Activated B cell treated with CpG ODN at 0.5 μM for 24 hours (primary cell): ENCODE measurements around the gene TAS2R40. TPM values are rescaled to one million over a fixed set of nuclear protein-coding genes. Genes with fewer than 3 reads are reported as not detected.

ENCODE experiments used
- ATAC-seq: fragments of 200-7000 bp; cut with Tn5 transposase; one replicate; pipeline ENCODE4 v1.10.0; 2021; ENCODE audit warnings: low read depth, mild to moderate bottlenecking, moderate library complexity
- CTCF ChIA-PET: fragments of 350-600 bp; sonication (Branson Sonifier 250); formaldehyde crosslinking; loops from one replicate; lab custom pipeline; 2021; ENCODE audit warnings: antibody characterized with exemption; lab: Charles Lee
- POLR2A ChIA-PET: fragments of 350-600 bp; sonication (Branson Sonifier 250); formaldehyde crosslinking; loops from one replicate; lab custom pipeline; 2021; ENCODE audit warnings: antibody characterized with exemption; lab: Charles Lee
- DNase-seq: peaks from one replicate; pipeline ENCODE4 v3.0.0; 2022
- H3K27ac Mint-ChIP-seq: one replicate; pipeline ENCODE4 v1.8.0; 2020; ENCODE audit warnings: mixed read lengths
- H3K27me3 Mint-ChIP-seq: one replicate; pipeline ENCODE4 v1.8.0; 2021; ENCODE audit warnings: mixed read lengths
- H3K36me3 Mint-ChIP-seq: one replicate; pipeline ENCODE4 v1.8.0; 2021; ENCODE audit warnings: low read depth, mixed read lengths
- H3K4me1 Mint-ChIP-seq: one replicate; pipeline ENCODE4 v1.8.0; 2021; ENCODE audit warnings: mixed read lengths
- H3K4me3 Mint-ChIP-seq: one replicate; pipeline ENCODE4 v1.8.0; 2020; ENCODE audit warnings: mild to moderate bottlenecking, mixed read lengths
- H3K9me3 Mint-ChIP-seq: one replicate; pipeline ENCODE4 v1.8.0; 2020; ENCODE audit warnings: mixed read lengths
- CTCF ChIP-seq: fragments of 200-600 bp; IDR thresholded peaks from one replicate; pipeline ENCODE4 v1.8.0; 2022; ENCODE audit warnings: antibody characterized with exemption, mild to moderate bottlenecking
- intact Hi-C: fragments of 100-400 bp; cut with micrococcal nuclease; formaldehyde crosslinking; loops from one replicate; pipeline ENCODE4 v1.15.1; 2024
- total RNA-seq: library from RNA; stranded (reverse); gene quantifications from 2 replicates; pipeline ENCODE4 v1.2.3, GENCODE V29; 2022

Gene TAS2R40
- total RNA-seq, 1 donor from 2014 or later = not detected

DNA sequence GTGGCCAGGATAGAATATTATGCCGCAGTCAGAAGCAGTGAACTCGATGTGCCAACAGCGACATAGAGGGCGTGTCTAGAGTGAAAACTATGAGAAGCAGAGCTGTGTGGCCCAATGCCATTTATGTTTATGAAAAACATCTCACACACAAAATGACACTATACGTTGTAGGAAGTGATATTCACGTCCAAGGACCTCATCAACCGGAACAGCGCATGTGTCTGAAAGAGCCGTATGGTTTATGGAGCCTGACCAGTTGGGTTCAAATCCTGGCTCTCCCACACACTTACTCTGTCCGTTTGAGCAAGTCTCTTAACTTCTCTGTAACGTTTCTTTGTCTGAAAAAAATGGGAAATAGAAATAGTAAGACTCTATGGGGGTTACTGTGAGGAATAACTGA lies 20.5 kb downstream of the TAS2R40 start:
- ATAC-seq = no peak
- Mint-ChIP-seq H3K9me3 (peaks cover 1% of the 10 kb centered on the region), H3K27ac (no peak overlapping the region), H3K36me3 (no peaks in the 10 kb centered on the region), H3K27me3 (peaks cover 10% of the 10 kb centered on the region), H3K4me3 (no peak overlapping the region), H3K4me1 (peaks cover 21% of the 10 kb centered on the region)
- ChIA-PET CTCF (interaction anchor here (1.5 to 4.3 kb wide), 3 partner anchors 58 to 174 kb away, joined by 5 to 118 read pairs (median 51); no protein-coding TSS in a partner anchor), POLR2A (no interaction called here)
- intact Hi-C loops = loop anchor here (10.0 kb wide), 2 partner anchors 262 to 1152 kb away; no protein-coding TSS in a partner anchor
- TF ChIP-seq CTCF = no peak
- DNase-seq = no peak

DNA sequence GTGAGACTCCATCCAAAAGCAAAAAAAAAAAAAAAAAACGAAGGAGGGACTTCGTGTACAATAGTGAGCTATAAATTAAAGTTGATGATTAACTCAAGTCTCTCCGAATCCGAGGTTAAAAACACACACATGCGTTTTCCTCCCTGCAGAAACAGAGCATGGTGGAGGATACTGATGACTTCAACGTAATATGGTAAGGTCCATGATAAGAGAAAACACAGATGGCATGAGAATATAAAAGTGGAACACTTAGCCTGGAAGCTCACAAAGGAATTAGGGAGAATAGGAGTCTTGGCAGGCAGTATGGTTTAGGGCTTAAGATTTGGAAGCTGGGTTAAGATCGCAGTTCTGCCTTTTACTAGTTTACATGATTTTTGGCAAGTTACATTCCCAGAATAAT lies 21.3 kb downstream of the TAS2R40 start:
- H3K27ac Mint-ChIP-seq = no peak overlapping the region
- ChIA-PET CTCF (interaction anchor here (1.5 kb wide), 1 partner anchor 173 kb away, joined by 5 read pairs; no protein-coding TSS in a partner anchor), POLR2A (no interaction called here)
- intact Hi-C loops = loop anchor here (10.0 kb wide), 2 partner anchors 262 to 1152 kb away; no protein-coding TSS in a partner anchor
- no peaks in the 10 kb centered on the region for H3K36me3 Mint-ChIP-seq
- no peak for TF ChIP-seq CTCF
- no peak for ATAC-seq
- DNase-seq = no peak
- H3K27me3 Mint-ChIP-seq = peaks cover 10% of the 10 kb centered on the region
- H3K4me1 Mint-ChIP-seq = peaks cover 22% of the 10 kb centered on the region
- H3K9me3 Mint-ChIP-seq = no peaks in the 10 kb centered on the region
- H3K4me3 Mint-ChIP-seq = no peak overlapping the region

GRCh38 chr7:143243614-143244013 lies 21.8 kb downstream of the TAS2R40 start:
- Mint-ChIP-seq H3K4me3 (no peak overlapping the region), H3K27ac (no peak overlapping the region), H3K27me3 (peaks cover 10% of the 10 kb centered on the region), H3K9me3 (no peaks in the 10 kb centered on the region), H3K36me3 (no peaks in the 10 kb centered on the region), H3K4me1 (peaks cover 25% of the 10 kb centered on the region)
- TF ChIP-seq CTCF = no peak
- intact Hi-C loops = loop anchor here (10.0 kb wide), 2 partner anchors 261 to 1151 kb away; no protein-coding TSS in a partner anchor
- ChIA-PET POLR2A (no interaction called here), CTCF (interaction anchor here (1.3 to 1.5 kb wide), 2 partner anchors 12 to 172 kb away, joined by 3 to 5 read pairs; no protein-coding TSS in a partner anchor)
- DNase-seq (no peak), ATAC-seq (no peak)

DNA sequence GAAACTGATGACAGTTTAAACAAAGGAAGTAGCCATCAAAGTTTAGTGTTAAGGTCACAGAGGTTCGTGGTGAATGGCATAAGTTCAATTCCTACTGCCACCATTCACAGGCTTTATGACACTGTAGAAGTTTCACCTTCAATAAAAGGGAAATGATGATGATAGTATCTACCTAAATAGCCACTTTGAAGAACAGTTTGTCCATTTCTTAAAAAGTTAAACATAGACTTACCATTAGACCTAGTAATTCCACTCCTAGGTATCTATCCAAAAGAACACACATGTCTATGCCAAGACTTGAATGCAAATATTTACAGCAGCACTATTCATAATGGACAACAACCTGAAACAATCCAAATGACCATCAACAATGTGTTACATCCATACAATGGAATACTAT lies 22.5 kb downstream of the TAS2R40 start:
- CTCF ChIA-PET = interaction anchor here (0.9 to 1.3 kb wide), 2 partner anchors 11 to 29 kb away, joined by 3 read pairs; no protein-coding TSS in a partner anchor
- intact Hi-C loops = loop anchor here (10.0 kb wide), 2 partner anchors 260 to 1150 kb away; no protein-coding TSS in a partner anchor
- no peaks in the 10 kb centered on the region for H3K9me3 Mint-ChIP-seq
- POLR2A ChIA-PET = no interaction called here
- H3K4me1 Mint-ChIP-seq = peaks cover 25% of the 10 kb centered on the region
- ATAC-seq (no peak), DNase-seq (no peak)
- no peak for TF ChIP-seq CTCF
- H3K4me3 Mint-ChIP-seq = no peak overlapping the region
- peaks cover 10% of the 10 kb centered on the region for H3K27me3 Mint-ChIP-seq
- H3K27ac Mint-ChIP-seq = no peak overlapping the region
- no peaks in the 10 kb centered on the region for H3K36me3 Mint-ChIP-seq

DNA sequence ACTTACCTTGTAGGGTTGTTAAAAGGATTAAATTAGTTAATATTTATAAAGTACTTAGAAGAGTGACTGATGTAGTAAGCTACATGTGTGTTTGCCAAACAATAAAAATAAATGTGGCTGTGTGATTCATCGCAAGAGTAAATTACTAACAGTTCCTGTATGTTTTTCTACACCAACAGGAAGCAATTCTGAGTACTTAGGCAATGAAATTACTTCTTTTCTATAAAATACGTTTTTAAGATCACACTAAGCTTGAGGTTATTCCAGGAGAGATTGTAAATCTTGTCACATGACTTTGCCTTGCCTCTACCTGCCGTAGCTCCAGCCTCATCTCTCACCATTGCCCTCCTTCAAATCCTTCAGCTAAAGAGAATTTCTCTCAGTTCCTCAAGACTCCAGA lies 23.3 kb downstream of the TAS2R40 start:
- ATAC-seq (no peak), DNase-seq (no peak)
- Mint-ChIP-seq H3K27ac (no peak overlapping the region), H3K27me3 (peaks cover 10% of the 10 kb centered on the region), H3K36me3 (no peaks in the 10 kb centered on the region), H3K4me3 (no peak overlapping the region), H3K9me3 (no peaks in the 10 kb centered on the region), H3K4me1 (peaks cover 31% of the 10 kb centered on the region)
- no peak for TF ChIP-seq CTCF
- intact Hi-C loops = loop anchor here (10.0 kb wide), 2 partner anchors 260 to 1150 kb away; no protein-coding TSS in a partner anchor
- POLR2A ChIA-PET = interaction anchor here (0.7 kb wide), 1 partner anchor 42 kb away, joined by 4 read pairs; no protein-coding TSS in a partner anchor
- CTCF ChIA-PET = interaction anchor here (0.9 to 1.3 kb wide), 2 partner anchors 11 to 30 kb away, joined by 3 read pairs; no protein-coding TSS in a partner anchor
